Parathyroid adenoma (tissue), 2 donors: ENCODE results near the gene SYAP1.
"Not testable (repeated sequence)": the region's sequence is repeated elsewhere in the genome, so short reads cannot be mapped to it uniquely, and the experiment has no call there.

Source experiments
- H2AFZ ChIP-seq: fragments of 300-600 bp; sonication (generic); one replicate; pipeline ENCODE4 v1.7.0; 2017; ENCODE audit warnings: antibody characterized with exemption, mild to moderate bottlenecking
- H3K27ac ChIP-seq: fragments of 300-600 bp; sonication (generic); one replicate; pipeline ENCODE4 v1.7.0; 2017
- H3K27me3 ChIP-seq: fragments of 300-600 bp; sonication (generic); one replicate; pipeline ENCODE4 v1.7.0; 2017; ENCODE audit warnings: low read length; ENCODE audit not compliant: control insufficient read depth, insufficient read depth
- H3K36me3 ChIP-seq: fragments of 300-600 bp; sonication (generic); one replicate; pipeline ENCODE4 v1.7.0; 2017; ENCODE audit warnings: low read length; ENCODE audit not compliant: control insufficient read depth, insufficient read depth
- H3K4me1 ChIP-seq: fragments of 300-600 bp; sonication (generic); one replicate; pipeline ENCODE4 v1.7.0; 2017; ENCODE audit warnings: control low read depth
- H3K4me2 ChIP-seq: fragments of 300-600 bp; sonication (generic); one replicate; pipeline ENCODE4 v1.7.0; 2017; ENCODE audit warnings: low read length
- H3K4me3 ChIP-seq: fragments of 300-600 bp; sonication (generic); one replicate; pipeline ENCODE4 v1.7.0; 2017; ENCODE audit warnings: low read depth, low read length
- H3K79me2 ChIP-seq: fragments of 300-600 bp; sonication (generic); one replicate; pipeline ENCODE4 v1.7.0; 2017; ENCODE audit warnings: control low read depth
- H3K9ac ChIP-seq: fragments of 300-600 bp; sonication (generic); one replicate; pipeline ENCODE4 v1.7.0; 2017; ENCODE audit warnings: mild to moderate bottlenecking
- H3K9me3 ChIP-seq: fragments of 300-600 bp; sonication (generic); one replicate; pipeline ENCODE4 v1.7.0; 2017; ENCODE audit warnings: low read length; ENCODE audit not compliant: control insufficient read depth
- TF ChIP-seq, protein P1 (sequence below): fragments of 300-600 bp; sonication (generic); IDR thresholded peaks from one replicate; pipeline ENCODE4 v1.7.0; 2017; ENCODE audit warnings: antibody characterized with exemption, mild to moderate bottlenecking
- donor health status: primary hyperparathyroidism.

The SYAP1 gene

DNA sequence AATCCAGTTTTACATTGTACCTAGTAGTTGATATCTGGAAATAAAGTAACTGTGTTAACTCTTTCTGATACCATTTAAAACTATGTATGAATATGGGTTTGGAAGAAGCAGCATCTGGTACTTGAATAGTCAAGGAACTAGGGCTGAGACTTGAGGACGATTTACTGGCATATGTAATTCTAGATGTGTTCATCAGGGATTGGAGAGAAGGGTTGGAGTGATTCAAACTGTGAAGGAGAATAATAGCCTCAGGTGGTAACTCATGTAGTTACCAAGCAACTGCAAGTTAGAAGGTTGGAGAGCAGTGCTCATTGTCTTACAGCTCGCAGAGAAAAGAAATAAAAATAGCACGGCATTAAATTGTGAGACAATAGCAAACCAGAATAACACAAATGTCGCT, 37.3 kb downstream of the SYAP1 start:
- H3K36me3 ChIP-seq = no peaks in the 10 kb centered on the region

DNA sequence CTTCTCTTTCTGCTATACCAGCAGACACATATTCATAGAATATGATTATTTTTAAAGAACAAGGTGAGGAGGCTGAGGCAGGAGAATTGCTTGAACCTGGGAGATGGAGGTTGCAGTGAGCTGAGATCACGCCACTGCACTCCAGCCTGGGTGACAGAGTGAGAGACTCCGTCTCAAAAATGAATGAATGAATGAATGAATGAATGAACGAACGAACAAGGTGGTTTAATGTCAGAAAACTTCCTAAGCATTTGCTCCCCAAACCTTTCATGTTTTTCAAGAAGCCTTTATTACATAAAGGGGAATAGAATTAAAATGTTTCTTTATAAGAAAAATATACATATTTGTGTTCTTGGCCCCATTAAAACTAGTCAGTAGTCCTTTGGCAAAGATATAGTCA, 42.1 kb downstream of the SYAP1 start:
- not testable (repeated sequence) for H2AFZ ChIP-seq, H3K79me2 ChIP-seq, H3K4me2 ChIP-seq, H3K27ac ChIP-seq, H3K36me3 ChIP-seq, H3K9me3 ChIP-seq, H3K4me3 ChIP-seq, H3K4me1 ChIP-seq, H3K27me3 ChIP-seq, H3K9ac ChIP-seq

More for the DNA sequence above, 37.3 kb downstream of the SYAP1 start:
- TF ChIP-seq, protein P1, sequence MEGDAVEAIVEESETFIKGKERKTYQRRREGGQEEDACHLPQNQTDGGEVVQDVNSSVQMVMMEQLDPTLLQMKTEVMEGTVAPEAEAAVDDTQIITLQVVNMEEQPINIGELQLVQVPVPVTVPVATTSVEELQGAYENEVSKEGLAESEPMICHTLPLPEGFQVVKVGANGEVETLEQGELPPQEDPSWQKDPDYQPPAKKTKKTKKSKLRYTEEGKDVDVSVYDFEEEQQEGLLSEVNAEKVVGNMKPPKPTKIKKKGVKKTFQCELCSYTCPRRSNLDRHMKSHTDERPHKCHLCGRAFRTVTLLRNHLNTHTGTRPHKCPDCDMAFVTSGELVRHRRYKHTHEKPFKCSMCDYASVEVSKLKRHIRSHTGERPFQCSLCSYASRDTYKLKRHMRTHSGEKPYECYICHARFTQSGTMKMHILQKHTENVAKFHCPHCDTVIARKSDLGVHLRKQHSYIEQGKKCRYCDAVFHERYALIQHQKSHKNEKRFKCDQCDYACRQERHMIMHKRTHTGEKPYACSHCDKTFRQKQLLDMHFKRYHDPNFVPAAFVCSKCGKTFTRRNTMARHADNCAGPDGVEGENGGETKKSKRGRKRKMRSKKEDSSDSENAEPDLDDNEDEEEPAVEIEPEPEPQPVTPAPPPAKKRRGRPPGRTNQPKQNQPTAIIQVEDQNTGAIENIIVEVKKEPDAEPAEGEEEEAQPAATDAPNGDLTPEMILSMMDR = no peak
- Histone ChIP-seq H3K9me3 (no peaks in the 10 kb centered on the region), H3K4me3 (no peak overlapping the region), H3K79me2 (no peaks in the 10 kb centered on the region), H2AFZ (no peak overlapping the region), H3K9ac (no peak overlapping the region), H3K4me1 (no peaks in the 10 kb centered on the region), H3K27me3 (no peaks in the 10 kb centered on the region), H3K4me2 (no peak overlapping the region), H3K27ac (no peak overlapping the region)

DNA sequence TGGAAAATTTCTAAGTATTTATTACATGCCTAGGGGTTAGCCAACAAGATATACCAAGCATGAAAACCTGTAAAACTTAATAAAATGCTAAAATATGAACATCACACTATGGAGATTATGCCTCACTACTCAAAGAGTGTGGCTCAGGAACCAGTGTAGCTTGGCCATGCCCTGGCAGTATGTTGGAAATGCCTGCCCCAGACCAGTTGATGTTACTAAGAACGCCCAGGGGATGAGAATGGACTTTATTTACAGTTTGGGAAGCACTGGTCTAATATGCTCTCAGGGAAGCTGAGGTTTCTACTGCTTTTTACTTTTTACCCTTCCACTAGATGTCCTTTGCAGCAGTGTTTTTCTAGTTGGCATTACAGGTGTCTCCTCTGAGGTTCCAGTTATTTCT, 43.2 kb downstream of the SYAP1 start:
- H3K4me1 ChIP-seq = no peaks in the 10 kb centered on the region
- no peak overlapping the region for H3K27ac ChIP-seq
- no peaks in the 10 kb centered on the region for H3K79me2 ChIP-seq
- H3K9ac ChIP-seq = no peak overlapping the region
- no peak overlapping the region for H2AFZ ChIP-seq
- no peak overlapping the region for H3K4me3 ChIP-seq
- no peaks in the 10 kb centered on the region for H3K9me3 ChIP-seq
- H3K4me2 ChIP-seq = no peak overlapping the region
- TF ChIP-seq, protein P1 = no peak
- H3K27me3 ChIP-seq = no peaks in the 10 kb centered on the region
- no peaks in the 10 kb centered on the region for H3K36me3 ChIP-seq

DNA sequence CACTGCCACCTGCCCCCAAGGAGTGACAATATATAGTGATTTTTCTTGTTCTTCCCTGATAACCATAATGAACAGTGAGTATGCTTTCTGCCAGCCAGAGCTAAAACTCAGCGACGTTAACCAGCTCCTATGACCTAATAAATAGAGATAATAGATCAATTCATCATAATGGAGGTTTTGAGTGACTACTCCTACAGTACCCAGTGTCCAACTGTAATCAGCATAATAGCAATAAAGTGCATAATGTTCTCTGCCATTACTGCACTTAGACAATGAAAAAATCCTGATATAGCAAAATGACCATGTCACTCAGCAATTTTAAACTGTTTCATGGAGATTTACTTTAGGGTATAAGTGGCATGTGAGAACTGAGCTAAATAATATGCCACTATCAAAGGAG, 46.2 kb downstream of the SYAP1 start:
- no peaks in the 10 kb centered on the region for H3K36me3 ChIP-seq
- TF ChIP-seq, protein P1 = no peak
- H3K27me3 ChIP-seq = no peaks in the 10 kb centered on the region
- no peaks in the 10 kb centered on the region for H3K9me3 ChIP-seq
- H3K79me2 ChIP-seq = no peaks in the 10 kb centered on the region
- no peaks in the 10 kb centered on the region for H3K4me1 ChIP-seq
- no peak overlapping the region for H3K4me2 ChIP-seq
- H3K9ac ChIP-seq = no peak overlapping the region
- no peak overlapping the region for H3K4me3 ChIP-seq
- H3K27ac ChIP-seq = no peak overlapping the region
- no peak overlapping the region for H2AFZ ChIP-seq

DNA sequence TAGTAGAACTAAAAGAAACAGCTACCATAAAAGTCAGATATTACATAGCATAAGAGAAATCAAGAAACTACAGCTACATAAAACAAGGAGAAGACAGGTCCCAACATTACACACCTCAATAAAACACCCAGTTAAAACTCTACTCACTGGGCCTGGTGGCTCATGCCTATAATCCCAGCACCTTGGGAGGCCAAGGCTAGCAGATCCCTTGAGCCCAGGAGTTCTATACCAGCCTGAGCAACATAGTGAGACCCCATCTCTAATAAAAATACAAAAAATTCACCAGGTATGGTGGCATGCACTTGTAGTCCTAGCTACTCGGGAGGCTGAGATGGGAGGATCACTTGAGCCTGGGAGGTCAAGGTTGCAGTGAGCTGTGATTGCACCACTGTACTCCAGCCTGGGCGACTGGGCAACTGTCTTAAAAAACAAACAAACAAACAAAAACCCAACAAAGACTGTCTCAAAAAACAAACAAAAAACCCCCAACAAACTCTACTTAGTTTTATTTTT, 51.6 kb downstream of the SYAP1 start:
- Histone ChIP-seq H3K27ac (no peak overlapping the region), H3K4me1 (no peaks in the 10 kb centered on the region), H3K4me2 (no peak overlapping the region), H3K27me3 (no peaks in the 10 kb centered on the region), H3K79me2 (no peaks in the 10 kb centered on the region), H3K4me3 (no peak overlapping the region), H3K9ac (no peak overlapping the region), H2AFZ (no peak overlapping the region), H3K36me3 (no peaks in the 10 kb centered on the region), H3K9me3 (no peaks in the 10 kb centered on the region)
- TF ChIP-seq, protein P1 = no peak
